Endothelial cell (in vitro differentiated cells): ENCODE results near the gene MYO10. TPM values are rescaled to one million over a fixed set of nuclear protein-coding genes. Genes with fewer than 3 reads are reported as not detected.
"Not testable (repeated sequence)": the region's sequence is repeated elsewhere in the genome, so short reads cannot be mapped to it uniquely, and the experiment has no call there.

Experiments used
- DNase-seq: peaks from one replicate; pipeline ENCODE4 v3.0.0; 2021; ENCODE audit warnings: low spot score
- H3K27ac Mint-ChIP-seq: one replicate; pipeline ENCODE4 v1.8.0; 2021; ENCODE audit warnings: mixed read lengths, inconsistent platforms; ENCODE audit not compliant: unreplicated experiment
- H3K27me3 Mint-ChIP-seq: one replicate; pipeline ENCODE4 v1.8.0; 2021; ENCODE audit warnings: mild to moderate bottlenecking, moderate library complexity, mixed read lengths, inconsistent platforms; ENCODE audit not compliant: unreplicated experiment
- H3K36me3 Mint-ChIP-seq: one replicate; pipeline ENCODE4 v1.8.0; 2021; ENCODE audit warnings: mild to moderate bottlenecking, low read depth, mixed read lengths, inconsistent platforms; ENCODE audit not compliant: unreplicated experiment
- H3K4me1 Mint-ChIP-seq: one replicate; pipeline ENCODE4 v1.8.0; 2021; ENCODE audit warnings: mild to moderate bottlenecking, mixed read lengths, inconsistent platforms; ENCODE audit not compliant: unreplicated experiment
- H3K4me3 Mint-ChIP-seq: one replicate; pipeline ENCODE4 v1.8.0; 2021; ENCODE audit warnings: mild to moderate bottlenecking, mixed read lengths, inconsistent platforms; ENCODE audit not compliant: unreplicated experiment
- H3K9me3 Mint-ChIP-seq: one replicate; pipeline ENCODE4 v1.8.0; 2021; ENCODE audit warnings: mixed read lengths, inconsistent platforms; ENCODE audit not compliant: unreplicated experiment
- total RNA-seq: library from RNA; stranded (reverse); fragmentation: NEBNext Ultra II Directional; extraction: Animal tissue kit (Norgen Biotek cat#: 25700); gene quantifications from one replicate; pipeline ENCODE4 v1.2.1, GENCODE V29; 2021; ENCODE audit not compliant: unreplicated experiment
- TF ChIP-seq, protein P1 (sequence below): fragments of 200-600 bp; sonication (generic); IDR thresholded peaks from one replicate; pipeline ENCODE4 v1.5.0; 2021; ENCODE audit warnings: antibody characterized with exemption; ENCODE audit not compliant: unreplicated experiment

Gene MYO10
- total RNA-seq, 1 donor from 2014 or later = 132 TPM

DNA sequence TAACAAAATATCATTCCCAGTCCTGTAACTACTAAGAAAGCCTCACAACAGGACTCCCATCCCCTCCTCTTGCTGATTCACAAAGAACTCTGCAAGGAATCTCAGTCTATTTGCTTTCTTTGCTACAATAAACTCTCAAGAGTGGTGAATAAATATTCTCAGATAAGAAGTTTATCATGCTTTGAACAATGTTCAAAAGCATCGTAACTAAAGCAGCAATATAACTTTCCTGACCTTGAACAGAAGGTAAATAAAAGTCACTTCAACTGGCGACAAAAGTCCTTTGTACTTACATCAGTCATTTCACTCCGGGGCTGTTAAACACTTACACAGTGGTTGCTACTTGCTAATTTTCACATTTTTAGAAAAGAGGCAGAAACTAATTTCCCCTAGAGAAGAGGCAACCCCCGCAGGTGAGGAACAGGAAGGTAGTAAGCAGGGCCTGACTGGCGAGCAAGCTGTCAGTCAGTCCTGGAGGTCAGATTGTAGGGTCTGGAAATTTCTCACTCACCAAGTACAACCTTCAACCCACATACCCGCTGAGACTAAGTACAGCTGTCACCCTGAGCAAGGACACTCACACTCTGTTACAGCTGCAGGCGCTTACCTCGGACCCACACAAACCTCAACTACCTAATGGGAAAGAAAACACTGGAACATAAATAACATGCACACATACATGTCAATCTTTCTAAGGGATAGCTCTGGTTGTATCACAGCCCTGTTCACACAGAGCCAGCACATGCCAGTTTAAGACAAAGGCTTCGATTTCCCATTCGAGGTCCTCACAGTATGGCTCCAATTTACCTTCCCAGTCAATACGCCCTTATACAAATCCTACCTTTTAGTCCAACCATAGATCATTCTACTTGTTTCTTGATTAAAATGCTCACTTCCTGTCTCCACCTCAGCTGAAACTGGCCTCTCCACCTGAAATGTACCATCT, 214.7 kb downstream of the MYO10 start:
- Mint-ChIP-seq H3K4me3 (peak overlapping the region; percentile 15), H3K4me1 (peaks cover 58% of the 10 kb centered on the region)
- DNase-seq = no peak

DNA sequence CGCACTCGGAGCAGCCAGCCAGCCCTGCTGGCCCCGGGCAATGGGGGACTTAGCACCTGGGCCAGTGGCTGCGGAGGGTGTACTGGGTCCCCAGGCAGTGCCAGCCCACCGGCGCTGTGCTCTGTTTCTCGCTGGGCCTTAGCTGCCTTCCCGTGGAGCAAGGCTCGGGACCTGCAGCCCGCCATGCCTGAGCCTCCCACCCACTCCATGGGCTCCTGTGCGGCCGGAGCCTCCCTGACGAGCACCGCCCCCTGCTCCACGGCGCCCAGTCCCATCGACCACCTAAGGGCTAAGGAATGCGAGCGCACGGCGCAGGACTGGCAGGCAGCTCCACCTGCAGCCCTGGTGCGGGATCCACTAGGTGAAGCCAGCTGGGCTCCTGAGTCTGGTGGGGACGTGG, 218.1 kb downstream of the MYO10 start:
- not testable (repeated sequence) for H3K4me3 Mint-ChIP-seq, H3K27ac Mint-ChIP-seq, DNase-seq, H3K27me3 Mint-ChIP-seq, H3K9me3 Mint-ChIP-seq
- H3K4me1 Mint-ChIP-seq = peaks cover 55% of the 10 kb centered on the region
- H3K36me3 Mint-ChIP-seq = peaks cover 25% of the 10 kb centered on the region

More for the DNA sequence above, 214.7 kb downstream of the MYO10 start:
- Mint-ChIP-seq H3K36me3 (peaks cover 30% of the 10 kb centered on the region), H3K27me3 (peaks cover 2% of the 10 kb centered on the region), H3K9me3 (no peaks in the 10 kb centered on the region), H3K27ac (peak overlapping the region; percentile 19)
- TF ChIP-seq, protein P1, sequence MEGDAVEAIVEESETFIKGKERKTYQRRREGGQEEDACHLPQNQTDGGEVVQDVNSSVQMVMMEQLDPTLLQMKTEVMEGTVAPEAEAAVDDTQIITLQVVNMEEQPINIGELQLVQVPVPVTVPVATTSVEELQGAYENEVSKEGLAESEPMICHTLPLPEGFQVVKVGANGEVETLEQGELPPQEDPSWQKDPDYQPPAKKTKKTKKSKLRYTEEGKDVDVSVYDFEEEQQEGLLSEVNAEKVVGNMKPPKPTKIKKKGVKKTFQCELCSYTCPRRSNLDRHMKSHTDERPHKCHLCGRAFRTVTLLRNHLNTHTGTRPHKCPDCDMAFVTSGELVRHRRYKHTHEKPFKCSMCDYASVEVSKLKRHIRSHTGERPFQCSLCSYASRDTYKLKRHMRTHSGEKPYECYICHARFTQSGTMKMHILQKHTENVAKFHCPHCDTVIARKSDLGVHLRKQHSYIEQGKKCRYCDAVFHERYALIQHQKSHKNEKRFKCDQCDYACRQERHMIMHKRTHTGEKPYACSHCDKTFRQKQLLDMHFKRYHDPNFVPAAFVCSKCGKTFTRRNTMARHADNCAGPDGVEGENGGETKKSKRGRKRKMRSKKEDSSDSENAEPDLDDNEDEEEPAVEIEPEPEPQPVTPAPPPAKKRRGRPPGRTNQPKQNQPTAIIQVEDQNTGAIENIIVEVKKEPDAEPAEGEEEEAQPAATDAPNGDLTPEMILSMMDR = no peak

DNA sequence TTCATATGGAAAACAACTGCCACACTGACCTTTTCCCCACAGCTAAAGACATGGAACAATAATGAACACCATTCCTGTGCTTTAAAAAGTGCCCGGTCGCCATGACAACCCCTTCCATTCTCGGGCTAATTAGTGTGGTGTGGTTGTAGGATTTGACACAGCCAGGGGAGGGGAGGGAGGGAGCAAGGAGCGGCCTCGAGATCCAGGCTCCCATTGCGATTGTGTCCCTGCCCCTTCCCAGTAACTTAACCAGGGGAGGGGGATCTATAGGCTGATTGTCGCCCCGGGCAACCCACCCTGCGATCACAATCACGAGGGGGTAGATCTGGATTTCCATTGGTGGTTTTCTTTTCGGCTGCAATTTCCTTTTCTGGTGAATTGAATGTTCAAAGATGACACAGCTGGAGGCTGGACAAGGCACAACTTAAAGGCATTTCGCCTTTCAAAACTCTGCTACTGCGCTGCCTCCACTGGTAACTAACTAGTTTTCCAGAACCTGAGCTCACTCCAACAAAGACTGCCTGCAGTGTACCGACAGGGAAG, 222.6 kb downstream of the MYO10 start:
- peaks cover 41% of the 10 kb centered on the region for H3K36me3 Mint-ChIP-seq
- peaks cover 47% of the 10 kb centered on the region for H3K4me1 Mint-ChIP-seq
- TF ChIP-seq, protein P1 = no peak
- H3K27me3 Mint-ChIP-seq = peaks cover 16% of the 10 kb centered on the region
- H3K4me3 Mint-ChIP-seq = peak overlapping the region; percentile 93
- DNase-seq = peak; percentile 70
- H3K27ac Mint-ChIP-seq = peak overlapping the region; percentile 100
- H3K9me3 Mint-ChIP-seq = no peaks in the 10 kb centered on the region

DNA sequence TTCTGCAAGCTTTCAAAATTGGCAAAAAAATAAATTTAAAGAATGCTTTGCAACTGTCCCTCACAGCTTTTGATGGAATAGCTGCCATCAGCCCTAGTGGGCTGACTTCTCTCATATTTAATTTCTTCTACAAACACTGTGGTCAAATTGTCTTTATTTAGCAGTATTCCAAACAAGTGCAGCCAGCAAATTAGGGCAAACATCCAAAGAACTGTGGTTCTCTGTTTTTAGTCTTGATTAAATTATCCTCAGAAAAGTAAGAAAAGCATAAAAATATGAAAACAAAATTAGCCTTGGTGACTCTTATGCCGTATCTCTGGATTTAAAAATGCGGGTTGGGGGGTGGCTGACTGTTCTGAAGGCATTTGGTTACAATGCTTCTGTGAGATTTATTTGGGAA, 223.5 kb downstream of the MYO10 start:
- Mint-ChIP-seq H3K36me3 (peaks cover 49% of the 10 kb centered on the region), H3K4me1 (peaks cover 47% of the 10 kb centered on the region)

DNA sequence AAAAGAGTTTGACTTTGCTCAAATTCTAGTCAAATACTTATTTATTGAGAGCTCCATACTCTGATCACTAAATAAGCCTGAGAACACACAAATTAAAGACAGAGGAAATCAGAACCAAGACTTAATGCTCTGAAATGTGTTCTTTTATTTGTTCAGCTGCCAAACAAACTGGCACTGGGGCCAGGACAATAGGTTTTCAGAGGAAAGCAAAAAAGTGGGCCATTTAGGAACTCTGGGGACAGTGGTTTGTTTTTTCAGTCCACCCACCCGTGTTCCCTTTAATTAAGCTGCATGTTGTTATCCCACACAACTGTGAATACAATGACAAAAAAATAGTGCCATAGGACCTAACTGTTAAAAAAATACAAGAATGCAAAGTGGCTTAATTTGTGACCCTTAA, 223.9 kb downstream of the MYO10 start:
- peaks cover 18% of the 10 kb centered on the region for H3K27me3 Mint-ChIP-seq
- H3K4me1 Mint-ChIP-seq = peaks cover 43% of the 10 kb centered on the region
- DNase-seq = no peak
- TF ChIP-seq, protein P1 = no peak
- H3K36me3 Mint-ChIP-seq = peaks cover 49% of the 10 kb centered on the region
- H3K9me3 Mint-ChIP-seq = no peaks in the 10 kb centered on the region
- peak overlapping the region; percentile 100 for H3K27ac Mint-ChIP-seq
- H3K4me3 Mint-ChIP-seq = peak overlapping the region; percentile 93

More for the DNA sequence above, 223.5 kb downstream of the MYO10 start:
- Mint-ChIP-seq H3K27ac (peak overlapping the region; percentile 100), H3K4me3 (peak overlapping the region; percentile 93), H3K9me3 (no peaks in the 10 kb centered on the region), H3K27me3 (peaks cover 20% of the 10 kb centered on the region)
- no peak for DNase-seq
- TF ChIP-seq, protein P1 = no peak
